Right lobe of liver (tissue), 4 donors: ENCODE measurements around the gene FAM219A.

ENCODE experiments used
- CTCF ChIP-seq, 4 donors: fragments of 200-600 bp in 3 of 4; fragments of 450-650 bp in 1 of 4; IDR thresholded peaks; one replicate each; pipeline versions ENCODE4 v1.5.1 to v1.8.0; 2016 to 2022; ENCODE audit warnings: antibody characterized with exemption in 4 of 4, mild to moderate bottlenecking in 2 of 4
- POLR2A ChIP-seq: fragments of 450-650 bp; IDR thresholded peaks from one replicate; pipeline ENCODE4 v1.6.1; 2017; ENCODE audit warnings: antibody characterized with exemption, mild to moderate bottlenecking
- donor health status: DM: no; HTN: no; CAD: no.
- donor health status: DM: no; HTN: no; CAD: no.
- donor health status: DM: no; HTN: yes; CAD: no.

GRCh38 chr9:34501372-34501771 is 43.0 kb upstream of the FAM219A start:
- no peak for TF ChIP-seq CTCF (IDR thresholded peaks at IDR 0.05)
- no peak for TF ChIP-seq POLR2A
